ENCODE measurements around the gene BICRAL. TPM values are rescaled to one million over a fixed set of nuclear protein-coding genes. Genes with fewer than 3 reads are reported as not detected.
"Not testable (repeated sequence)": the region's sequence is repeated elsewhere in the genome, so short reads cannot be mapped to it uniquely, and the experiment has no call there.

The BICRAL gene
- total RNA-seq, 1 donor from 2014 or later = 9.2 TPM

- Mint-ChIP-seq H3K4me1 (ENCODE audit: unreplicated experiment) (peaks cover 25% of the 10 kb centered on the region), H3K27ac (ENCODE audit: unreplicated experiment) (peak overlapping the region; percentile 81), H3K36me3 (ENCODE audit: low read depth, unreplicated experiment) (peaks cover 12% of the 10 kb centered on the region), H3K4me3 (ENCODE audit: unreplicated experiment) (peak overlapping the region; percentile 93), H3K9me3 (ENCODE audit: unreplicated experiment) (no peaks in the 10 kb centered on the region), H3K27me3 (ENCODE audit: unreplicated experiment) (no peaks in the 10 kb centered on the region)
- no peak for DNase-seq (ENCODE audit: low spot score)
- TF ChIP-seq CTCF (IDR thresholded peaks at IDR 0.05; ENCODE audit: unreplicated experiment) = no peak
Measured at GRCh38 chr6:42889815-42890214, 108.0 kb downstream of the BICRAL start.

GRCh38 chr6:42890311-42891198 lies 108.7 kb downstream of the BICRAL start:
- Mint-ChIP-seq H3K36me3 (ENCODE audit: low read depth, unreplicated experiment) (peaks cover 12% of the 10 kb centered on the region), H3K27ac (ENCODE audit: unreplicated experiment) (peak overlapping the region; percentile 81), H3K9me3 (ENCODE audit: unreplicated experiment) (no peaks in the 10 kb centered on the region), H3K4me1 (ENCODE audit: unreplicated experiment) (peaks cover 25% of the 10 kb centered on the region), H3K27me3 (ENCODE audit: unreplicated experiment) (no peaks in the 10 kb centered on the region), H3K4me3 (ENCODE audit: unreplicated experiment) (peak overlapping the region; percentile 93)
- TF ChIP-seq CTCF (IDR thresholded peaks at IDR 0.05; ENCODE audit: unreplicated experiment) = no peak
- peak; percentile 88 for DNase-seq (ENCODE audit: low spot score)

- Mint-ChIP-seq H3K4me1 (ENCODE audit: unreplicated experiment) (peaks cover 25% of the 10 kb centered on the region), H3K9me3 (ENCODE audit: unreplicated experiment) (no peaks in the 10 kb centered on the region), H3K36me3 (ENCODE audit: low read depth, unreplicated experiment) (peaks cover 5% of the 10 kb centered on the region), H3K4me3 (ENCODE audit: unreplicated experiment) (peak overlapping the region; percentile 93), H3K27me3 (ENCODE audit: unreplicated experiment) (no peaks in the 10 kb centered on the region), H3K27ac (ENCODE audit: unreplicated experiment) (peak overlapping the region; percentile 81)
- no peak for TF ChIP-seq CTCF (IDR thresholded peaks at IDR 0.05; ENCODE audit: unreplicated experiment)
- no peak for DNase-seq (ENCODE audit: low spot score)
Measured at GRCh38 chr6:42891199-42891722, 109.4 kb downstream of the BICRAL start.

- H3K9me3 Mint-ChIP-seq (ENCODE audit: unreplicated experiment); H3K36me3 Mint-ChIP-seq (ENCODE audit: low read depth, unreplicated experiment); H3K4me3 Mint-ChIP-seq (ENCODE audit: unreplicated experiment); DNase-seq (ENCODE audit: low spot score); H3K27ac Mint-ChIP-seq (ENCODE audit: unreplicated experiment); H3K27me3 Mint-ChIP-seq (ENCODE audit: unreplicated experiment): not testable (repeated sequence)
- H3K4me1 Mint-ChIP-seq (ENCODE audit: unreplicated experiment) = peaks cover 29% of the 10 kb centered on the region
Measured at GRCh38 chr6:42894041-42894828, 112.4 kb downstream of the BICRAL start.

- Mint-ChIP-seq H3K36me3 (ENCODE audit: low read depth, unreplicated experiment) (no peaks in the 10 kb centered on the region), H3K4me3 (ENCODE audit: unreplicated experiment) (no peak overlapping the region), H3K27ac (ENCODE audit: unreplicated experiment) (no peak overlapping the region), H3K27me3 (ENCODE audit: unreplicated experiment) (no peaks in the 10 kb centered on the region), H3K9me3 (ENCODE audit: unreplicated experiment) (no peaks in the 10 kb centered on the region), H3K4me1 (ENCODE audit: unreplicated experiment) (peaks cover 27% of the 10 kb centered on the region)
- no peak for TF ChIP-seq CTCF (IDR thresholded peaks at IDR 0.05; ENCODE audit: unreplicated experiment)
- DNase-seq (ENCODE audit: low spot score) = no peak
Measured at GRCh38 chr6:42896178-42896719, 114.4 kb downstream of the BICRAL start.

Data from endothelial cell (in vitro differentiated cells).